Liver (tissue), 9 donors: ENCODE data around the gene POLR2B. TPM values are rescaled to one million over a fixed set of nuclear protein-coding genes. Genes with fewer than 3 reads are reported as not detected.

Experiments used
- DNase-seq: peaks from one replicate; pipeline ENCODE4 v3.0.0-alpha.2; 2017; ENCODE audit warnings: low spot score
- H3K27ac ChIP-seq, 2 donors: one replicate each; pipeline ENCODE4 v1.7.0; 2013; ENCODE audit warnings: inconsistent platforms in 2 of 2, low read length in 2 of 2, control low read depth in 1 of 2, low read depth in 1 of 2, mild to moderate bottlenecking in 1 of 2
- H3K27me3 ChIP-seq, 4 donors: one replicate each; pipeline versions ENCODE4 v1.6.1 to v1.7.0; 2013; ENCODE audit warnings: low read length in 3 of 4, inconsistent platforms in 1 of 4, mild to moderate bottlenecking in 1 of 4, moderate library complexity in 1 of 4; ENCODE audit not compliant: control insufficient read depth in 4 of 4, insufficient read depth in 4 of 4
- H3K36me3 ChIP-seq, 4 donors: one replicate each; pipeline versions ENCODE4 v1.6.1 to v1.7.0; 2013; ENCODE audit warnings: low read length in 3 of 4, mild to moderate bottlenecking in 3 of 4, low read depth in 1 of 4, moderate library complexity in 1 of 4; ENCODE audit not compliant: control insufficient read depth in 4 of 4, insufficient read depth in 3 of 4
- H3K4me1 ChIP-seq, 4 donors: one replicate each; pipeline versions ENCODE4 v1.6.1 to v1.7.0; 2013; ENCODE audit warnings: low read length in 3 of 4, mild to moderate bottlenecking in 3 of 4, moderate library complexity in 1 of 4; ENCODE audit not compliant: control insufficient read depth in 4 of 4, insufficient read depth in 4 of 4
- H3K4me3 ChIP-seq, 3 donors: one replicate each; pipeline versions ENCODE4 v1.6.1 to v1.7.0; 2013; ENCODE audit warnings: low read length in 3 of 3, control low read depth in 1 of 3, low read depth in 1 of 3, mild to moderate bottlenecking in 1 of 3
- H3K9ac ChIP-seq, 2 donors: one replicate each; pipeline ENCODE4 v1.7.0; 2013; ENCODE audit warnings: low read length in 2 of 2, mild to moderate bottlenecking in 2 of 2, moderate library complexity in 2 of 2, control low read depth in 1 of 2, low read depth in 1 of 2
- H3K9me3 ChIP-seq, 4 donors: one replicate each; pipeline versions ENCODE4 v1.6.1 to v1.7.0; 2013; ENCODE audit warnings: low read length in 3 of 4; ENCODE audit not compliant: control insufficient read depth in 4 of 4
- ATF3 ChIP-seq: IDR thresholded peaks from 2 replicates; pipeline ENCODE4 v1.6.1; 2016; ENCODE audit warnings: antibody characterized with exemption
- CTCF ChIP-seq: fragments of 150-350 bp; IDR thresholded peaks from 2 replicates; pipeline ENCODE4 v1.5.1; 2017; ENCODE audit warnings: improper control_type of control experiment, low read depth, low read length; ENCODE audit not compliant: missing input control
- FOXA2 ChIP-seq: IDR thresholded peaks from 2 replicates; pipeline ENCODE4 v1.6.1; 2016; ENCODE audit warnings: antibody characterized with exemption
- GABPA ChIP-seq, 2 donors: IDR thresholded peaks in 1 of 2; conservative IDR thresholded peaks in 1 of 2; 2 replicates each; pipeline ENCODE4 v1.6.1; 2016; ENCODE audit warnings: antibody characterized with exemption in 2 of 2, mild to moderate bottlenecking in 1 of 2, moderate library complexity in 1 of 2
- HNF4A ChIP-seq, 2 donors: conservative IDR thresholded peaks; 2 replicates each; pipeline ENCODE4 v1.6.1; 2016; ENCODE audit warnings: antibody characterized with exemption in 2 of 2, mild to moderate bottlenecking in 2 of 2
- HNF4G ChIP-seq: IDR thresholded peaks from 2 replicates; pipeline ENCODE4 v1.6.1; 2016; ENCODE audit warnings: antibody characterized with exemption
- JUND ChIP-seq, 2 donors: IDR thresholded peaks; 2 replicates each; pipeline ENCODE4 v1.6.1; 2016; ENCODE audit warnings: antibody characterized with exemption in 2 of 2
- MAX ChIP-seq: IDR thresholded peaks from 2 replicates; pipeline ENCODE4 v1.6.1; 2016; ENCODE audit warnings: antibody characterized with exemption
- NR2F2 ChIP-seq: IDR thresholded peaks from 2 replicates; pipeline ENCODE4 v1.6.1; 2016; ENCODE audit warnings: antibody characterized with exemption
- RAD21 ChIP-seq, 2 donors: IDR thresholded peaks; 2 replicates each; pipeline ENCODE4 v1.6.1; 2016; ENCODE audit warnings: antibody characterized with exemption in 2 of 2, mild to moderate bottlenecking in 2 of 2
- REST ChIP-seq: IDR thresholded peaks from 2 replicates; pipeline ENCODE4 v1.6.1; 2016; ENCODE audit warnings: antibody characterized with exemption, mild to moderate bottlenecking
- RXRA ChIP-seq, 2 donors: IDR thresholded peaks; 2 replicates each; pipeline ENCODE4 v1.6.1; 2017 to 2018; ENCODE audit warnings: antibody characterized with exemption in 2 of 2, mild to moderate bottlenecking in 1 of 2
- SP1 ChIP-seq: IDR thresholded peaks from 2 replicates; pipeline ENCODE4 v1.6.1; 2018; ENCODE audit warnings: antibody characterized with exemption, mild to moderate bottlenecking
- TAF1 ChIP-seq: conservative IDR thresholded peaks from 2 replicates; pipeline ENCODE4 v1.6.1; 2016; ENCODE audit warnings: antibody characterized with exemption, mild to moderate bottlenecking
- YY1 ChIP-seq: IDR thresholded peaks from 2 replicates; pipeline ENCODE4 v1.6.1; 2016; ENCODE audit warnings: antibody characterized with exemption, mild to moderate bottlenecking
- ZBTB33 ChIP-seq: IDR thresholded peaks from 2 replicates; pipeline ENCODE4 v1.6.1; 2016; ENCODE audit warnings: antibody characterized with exemption
- WGBS: extraction: QIAGEN DNeasy Blood & Tissue Kit; methylation state at CpG from one replicate; pipeline ENCODE4 v1.1.7; 2013; 5-methylcytosine and 5-hydroxymethylcytosine counted together
- polyA plus RNA-seq, 2 donors: library from polyadenylated mRNA; stranded (reverse) in 1 of 2; unstranded in 1 of 2; fragments of 200-250 nt in 1 of 2; fragments of >200 nt in 1 of 2; fragmentation: Nextera tagmentation in 1 of 2; extraction: Ambion mirVana in 1 of 2; gene quantifications; one replicate each; pipeline versions ENCODE4 v1.2.1 to v1.2.3, GENCODE V29; 2013 to 2015
- total RNA-seq, 2 donors: library from RNA; depleted of rRNA; stranded (reverse); fragments of >200 nt; gene quantifications; one replicate each; pipeline ENCODE4 v1.2.3, GENCODE V29; 2014
- donor health status: healthy.
- donor health status: healthy.
- donor health status: healthy.
- donor health status: healthy.
- donor health status: healthy.

POLR2B gene
- total and polyA plus RNA-seq, 4 donors, result 16.6 to 64.4 (median 40.0) TPM

GRCh38 chr4:57018980-57019379, 40.3 kb downstream of the POLR2B start:
- H3K27me3 ChIP-seq, result no peaks in the 10 kb centered on the region
- DNase-seq, result no peak

GRCh38 chr4:57020467-57021101, 41.9 kb downstream of the POLR2B start:
- Histone ChIP-seq H3K4me3 (no peak overlapping the region), H3K9ac (no peak overlapping the region), H3K4me1 (no peaks in the 10 kb centered on the region), H3K36me3 (peaks cover 21 to 84% (median 67%) of the 10 kb centered on the region in 4 donors), H3K9me3 (no peaks in the 10 kb centered on the region), H3K27ac (no peak overlapping the region), H3K27me3 (no peaks in the 10 kb centered on the region)
- 94% methylated on average over 5 of the region's 5 CpGs for WGBS
- no peak for TF ChIP-seq MAX
- TF ChIP-seq YY1, result no peak
- TF ChIP-seq HNF4A (conservative IDR thresholded peaks at IDR 0.05), result no peak
- no peak for TF ChIP-seq NR2F2
- no peak for TF ChIP-seq HNF4G
- TF ChIP-seq GABPA (IDR thresholded peaks at IDR 0.05 in 1 of 2, conservative IDR thresholded peaks at IDR 0.05 in 1 of 2), result no peak
- TF ChIP-seq CTCF, result no peak
- no peak for TF ChIP-seq REST
- TF ChIP-seq JUND (IDR thresholded peaks at IDR 0.05), result no peak
- no peak for TF ChIP-seq ATF3
- no peak for DNase-seq

More at GRCh38 chr4:57018980-57019379, 40.3 kb downstream of the POLR2B start:
- Histone ChIP-seq H3K9ac (no peak overlapping the region), H3K36me3 (peaks cover 19 to 75% (median 60%) of the 10 kb centered on the region in 4 donors), H3K4me3 (no peak overlapping the region), H3K9me3 (no peaks in the 10 kb centered on the region), H3K27ac (no peak overlapping the region), H3K4me1 (no peaks in the 10 kb centered on the region)
- TF ChIP-seq RAD21 (IDR thresholded peaks at IDR 0.05) (peak in 1 of 2 donors; percentile 10), TAF1 (no peak)

- H3K27me3 ChIP-seq, result no peaks in the 10 kb centered on the region
- 93% methylated on average over 4 of the region's 4 CpGs for WGBS
- H3K4me3 ChIP-seq, result no peak overlapping the region
- no peak overlapping the region for H3K27ac ChIP-seq
- DNase-seq, result no peak
- no peaks in the 10 kb centered on the region for H3K9me3 ChIP-seq
- no peak overlapping the region for H3K9ac ChIP-seq
- no peaks in the 10 kb centered on the region for H3K4me1 ChIP-seq
- no peak for TF ChIP-seq RAD21 (IDR thresholded peaks at IDR 0.05)
- no peak for TF ChIP-seq CTCF
- TF ChIP-seq GABPA (IDR thresholded peaks at IDR 0.05 in 1 of 2, conservative IDR thresholded peaks at IDR 0.05 in 1 of 2), result no peak
- no peak for TF ChIP-seq ZBTB33
- TF ChIP-seq FOXA2, result no peak
- TF ChIP-seq ATF3, result no peak
- TF ChIP-seq RXRA (IDR thresholded peaks at IDR 0.05), result no peak
- TF ChIP-seq SP1, result no peak
- H3K36me3 ChIP-seq, result peaks cover 20 to 77% (median 65%) of the 10 kb centered on the region in 4 donors
Measured at GRCh38 chr4:57023104-57023503, 44.4 kb downstream of the POLR2B start.
